Thyroid gland (tissue), 4 donors: ENCODE data around the gene ZNF383. TPM values are rescaled to one million over a fixed set of nuclear protein-coding genes. Genes with fewer than 3 reads are reported as not detected.
A peak's percentile ranks its signal among the peaks of the same experiment; 100 is the strongest.
"Not testable (repeated sequence)": the region's sequence is repeated elsewhere in the genome, so short reads cannot be mapped to it uniquely, and the experiment has no call there.

Experiments
- DNase-seq, 2 donors: peaks; one replicate each; pipeline ENCODE4 v3.0.0-alpha.2; 2019
- H3K27ac ChIP-seq, 3 donors: fragments of 200-600 bp; sonication (generic); 1 replicate in 2 of 3; 2 replicates in 1 of 3; pipeline ENCODE4 v1.5.1; 2016 to 2019; ENCODE audit warnings: mild to moderate bottlenecking in 1 of 3, moderate library complexity in 1 of 3
- H3K27me3 ChIP-seq: fragments of 200-600 bp; sonication (generic); one replicate; pipeline ENCODE4 v1.5.1; 2019
- H3K36me3 ChIP-seq, 2 donors: fragments of 200-600 bp; sonication (generic); one replicate each; pipeline ENCODE4 v1.5.1; 2016 to 2019
- H3K4me1 ChIP-seq, 2 donors: fragments of 200-600 bp; sonication (generic); one replicate each; pipeline ENCODE4 v1.5.1; 2017 to 2019
- H3K4me3 ChIP-seq, 3 donors: fragments of 200-600 bp; sonication (generic); replicated peaks in 1 of 3; 1 replicate in 2 of 3; 2 replicates in 1 of 3; pipeline ENCODE4 v1.5.1; 2016; ENCODE audit warnings: mild to moderate bottlenecking in 1 of 3
- H3K9me3 ChIP-seq: fragments of 200-600 bp; sonication (generic); one replicate; pipeline ENCODE4 v1.5.1; 2017
- WGBS, 2 donors: methylation state at CpG; one replicate each; pipeline ENCODE4 v1.1.5; 2017; 5-methylcytosine and 5-hydroxymethylcytosine counted together
- intact Hi-C: fragments of 100-400 bp; cut with DNase I; formaldehyde crosslinking; loops from one replicate; pipeline ENCODE4 v1.15.1; 2023
- total RNA-seq, 4 donors: library from RNA; depleted of rRNA; stranded (reverse); fragments of >200 nt; gene quantifications; one replicate each; pipeline ENCODE4 v1.2.3, GENCODE V29; 2016

Gene ZNF383
- total RNA-seq, 4 donors from 2014 or later = 8.3 to 14.3 (median 11.3) TPM

GRCh38 chr19:37292998-37293939 lies 75.3 kb downstream of the ZNF383 start:
- peak in 1 of 2 donors; percentile 29 for DNase-seq
- WGBS, 2 donors = 94 to 95% methylated on average over 54 to 59 of the region's 63 CpGs
- H3K4me1 ChIP-seq, intact Hi-C loops, H3K27ac ChIP-seq, H3K36me3 ChIP-seq, H3K4me3 ChIP-seq, H3K27me3 ChIP-seq, H3K9me3 ChIP-seq: not testable (repeated sequence)

- H3K27me3 ChIP-seq, H3K4me3 ChIP-seq, H3K4me1 ChIP-seq, DNase-seq, intact Hi-C loops, H3K36me3 ChIP-seq, H3K27ac ChIP-seq, H3K9me3 ChIP-seq: not testable (repeated sequence)
- WGBS, 2 donors = 97 to 100% methylated on average over 4 to 15 of the region's 39 CpGs
Observed at GRCh38 chr19:37294246-37294645, 76.2 kb downstream of the ZNF383 start.

Other genes with a start within 250 kb of the ZNF383 start
- 10 to 100 TPM; 15.8 to 26.6 (median 16.8) TPM for gene ZNF420, start 139.8 kb upstream of the ZNF383 start, total RNA-seq
- 10 to 100 TPM; 13.5 to 18.6 (median 17.0) TPM for gene ZNF585A, start 45.5 kb upstream of the ZNF383 start, total RNA-seq
- gene ZNF585B, start 7.7 kb upstream of the ZNF383 start, total RNA-seq = 10 to 100 TPM; 25.9 to 45.7 (median 31.6) TPM
- gene ZNF527, start 152.9 kb downstream of the ZNF383 start, total RNA-seq = 10 to 100 TPM; 11.6 to 16.4 (median 12.9) TPM
- gene ZNF569, start 249.2 kb downstream of the ZNF383 start, total RNA-seq = 10 to 100 TPM in 1 of 4 donors, 1 to 10 TPM in 3; 8.6 to 13.7 (median 9.7) TPM